Choroid plexus epithelial cell (primary cell): ENCODE results near the gene LNX2.

Experiments used
- DNase-seq: peaks from one replicate; pipeline ENCODE4 v3.0.0-alpha.2; 2010; ENCODE audit warnings: low read depth
- H3K4me3 ChIP-seq: 2 replicates; pipeline ENCODE4 v1.5.1; 2011; ENCODE audit warnings: low read depth, mild to moderate bottlenecking, control low read depth, low read length, moderate library complexity
- CTCF ChIP-seq: conservative IDR thresholded peaks from 2 replicates; pipeline ENCODE4 v1.5.1; 2011; ENCODE audit warnings: low read depth, mild to moderate bottlenecking, control low read depth, inconsistent platforms, low read length, moderate library complexity

LNX2 gene

DNA sequence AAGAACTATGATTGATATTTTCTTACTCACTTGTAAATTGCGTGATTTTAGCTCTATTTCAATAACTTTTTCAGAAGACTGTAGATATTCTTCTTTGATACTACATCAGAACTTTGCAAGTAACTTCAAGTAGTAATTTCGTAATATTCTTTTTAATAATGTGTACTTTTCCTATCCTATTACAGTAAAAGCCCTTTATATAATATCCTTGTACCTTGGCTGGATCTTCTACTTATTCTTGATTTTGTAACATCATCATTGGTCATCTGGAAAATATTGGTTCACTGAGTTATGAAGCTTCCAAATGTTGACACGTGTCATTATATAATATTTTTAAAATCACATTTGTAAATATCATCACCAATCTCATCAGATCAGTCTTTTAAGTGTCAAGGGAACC, 33.7 kb upstream of the LNX2 start:
- TF ChIP-seq CTCF = no peak
- no peak overlapping the region for H3K4me3 ChIP-seq
- DNase-seq = no peak

- no peak for TF ChIP-seq CTCF
- DNase-seq = no peak
- no peak overlapping the region for H3K4me3 ChIP-seq
Measured at GRCh38 chr13:27650312-27650711, 30.0 kb upstream of the LNX2 start.

- no peak for TF ChIP-seq CTCF
- DNase-seq = peak; percentile 67
- H3K4me3 ChIP-seq = no peak overlapping the region
Measured at GRCh38 chr13:27644302-27644701, 24.0 kb upstream of the LNX2 start.

DNA sequence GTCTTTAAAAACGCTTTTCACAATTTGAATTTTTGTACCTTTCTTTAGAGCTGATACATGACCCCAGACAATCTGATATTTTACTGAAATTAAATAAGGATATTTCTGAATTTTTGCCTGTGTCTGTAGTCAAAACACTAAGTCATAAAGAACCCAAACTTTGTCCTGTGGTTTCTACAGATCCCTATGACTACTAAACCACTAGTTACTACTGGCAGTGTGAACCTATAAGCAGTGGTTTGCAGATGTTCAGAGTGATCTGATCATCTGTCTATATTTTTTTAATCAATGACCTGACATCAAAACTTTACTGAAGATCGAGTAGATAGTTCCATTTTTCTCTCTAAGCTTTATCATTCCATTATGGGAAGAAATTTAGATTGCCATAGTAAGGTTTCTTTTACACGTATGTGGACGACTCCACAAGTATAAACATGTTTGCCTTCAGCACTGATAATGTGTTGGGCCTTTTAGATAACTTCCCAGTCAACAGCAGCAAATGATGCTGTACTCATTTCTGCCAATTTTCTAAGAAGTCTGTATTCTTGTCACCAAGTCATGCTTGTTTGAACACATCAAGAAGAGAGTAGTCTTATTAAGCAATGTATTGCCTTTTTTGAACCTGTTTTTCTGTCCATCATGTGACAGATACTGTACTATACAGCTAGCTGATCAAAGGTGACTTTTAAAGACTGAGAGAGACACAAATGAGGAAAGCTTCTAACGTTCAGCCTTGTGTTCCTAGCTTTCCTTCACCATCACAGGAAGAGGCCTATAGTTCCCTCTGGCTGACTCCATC, 23.2 kb upstream of the LNX2 start:
- no peak for TF ChIP-seq CTCF
- no peak overlapping the region for H3K4me3 ChIP-seq
- no peak for DNase-seq

DNA sequence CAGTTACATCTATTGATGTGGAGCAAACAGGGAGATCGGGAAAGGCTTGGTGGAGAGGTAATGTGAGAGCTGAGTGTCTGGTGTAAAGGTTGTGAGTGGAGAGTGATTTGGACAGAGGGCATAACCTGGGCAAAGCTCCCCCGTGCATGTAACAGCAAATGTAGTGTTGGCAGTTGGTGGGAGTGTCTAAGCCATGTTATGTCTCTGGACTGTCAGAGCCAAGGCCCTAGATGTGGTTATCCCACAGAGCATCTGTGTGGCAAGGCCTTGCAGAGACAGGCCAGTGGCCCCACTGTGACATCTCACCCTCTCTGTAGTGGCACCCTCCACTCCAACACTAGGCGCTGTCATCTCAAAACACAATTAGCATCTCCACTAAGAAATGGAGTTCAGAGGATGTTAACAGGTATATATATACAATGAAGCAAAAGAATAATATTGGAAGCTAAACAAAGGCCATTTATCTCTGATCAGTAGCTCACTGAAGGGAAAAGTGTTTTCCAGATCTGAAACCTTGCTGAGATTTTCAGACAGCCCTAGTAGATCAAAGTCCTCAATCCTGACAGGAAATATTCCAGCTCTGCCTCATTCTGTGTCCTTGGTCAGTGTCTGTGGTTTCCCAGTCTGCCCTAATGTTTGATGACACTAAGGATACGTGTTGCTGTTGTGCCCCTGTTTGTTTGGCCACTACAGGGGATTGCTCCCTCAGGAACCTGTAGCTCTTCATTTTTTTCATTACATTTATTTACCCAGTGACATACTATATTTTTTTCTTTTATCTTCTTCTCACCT, 21.6 kb upstream of the LNX2 start:
- DNase-seq = no peak
- no peak overlapping the region for H3K4me3 ChIP-seq
- TF ChIP-seq CTCF = no peak

GRCh38 chr13:27639186-27639585, 18.9 kb upstream of the LNX2 start:
- H3K4me3 ChIP-seq = no peak overlapping the region
- DNase-seq = no peak
- TF ChIP-seq CTCF = no peak
